Ovary (tissue), 3 donors: ENCODE data around the gene MRNIP.

ENCODE experiments used
- CTCF ChIP-seq, 3 donors: fragments of 450-650 bp in 2 of 3; fragments of 200-600 bp in 1 of 3; IDR thresholded peaks; one replicate each; pipeline versions ENCODE4 v1.5.1 to v1.8.0; 2016 to 2022; ENCODE audit warnings: antibody characterized with exemption in 3 of 3, mild to moderate bottlenecking in 1 of 3
- EP300 ChIP-seq: sonication (generic); formaldehyde crosslinking; IDR thresholded peaks from one replicate; pipeline ENCODE4 v1.6.1; 2017; ENCODE audit warnings: antibody characterized with exemption
- donor health status: DM: no; HTN: no; CAD: no.

- TF ChIP-seq CTCF (IDR thresholded peaks at IDR 0.05) (no peak), EP300 (no peak)
Measured at GRCh38 chr5:179822444-179822990, 36.1 kb downstream of the MRNIP start.
